Endodermal cell (in vitro differentiated cells): ENCODE data around the gene ERP27. TPM values are rescaled to one million over a fixed set of nuclear protein-coding genes. Genes with fewer than 3 reads are reported as not detected.

Source experiments
- DNase-seq: peaks from one replicate; pipeline ENCODE4 v3.0.0-alpha.2; 2017
- H3K27ac ChIP-seq: 2 replicates; pipeline ENCODE4 v1.5.1; 2013; ENCODE audit warnings: mild to moderate bottlenecking, low read depth, low read length, moderate library complexity
- H3K27me3 ChIP-seq: 2 replicates; pipeline ENCODE4 v1.6.1; 2013; ENCODE audit warnings: mild to moderate bottlenecking, low read length, moderate library complexity; ENCODE audit not compliant: insufficient read depth, control insufficient read depth, poor library complexity, severe bottlenecking
- H3K36me3 ChIP-seq: 2 replicates; pipeline ENCODE4 v1.7.0; 2013; ENCODE audit warnings: mild to moderate bottlenecking, low read length, moderate library complexity; ENCODE audit not compliant: control insufficient read depth, insufficient read depth
- H3K4me1 ChIP-seq: one replicate; pipeline ENCODE4 v1.7.0; 2013; ENCODE audit warnings: low read length; ENCODE audit not compliant: control insufficient read depth, insufficient read depth
- H3K4me3 ChIP-seq: 2 replicates; pipeline ENCODE4 v1.5.1; 2013; ENCODE audit warnings: mild to moderate bottlenecking, low read length, moderate library complexity
- H3K9ac ChIP-seq: 2 replicates; pipeline ENCODE4 v1.6.1; 2013; ENCODE audit warnings: mild to moderate bottlenecking, low read length, moderate library complexity; ENCODE audit not compliant: poor library complexity, severe bottlenecking; ENCODE audit errors: extremely low read depth
- H3K9me3 ChIP-seq: 2 replicates; pipeline ENCODE4 v1.6.1; 2013; ENCODE audit warnings: mild to moderate bottlenecking, low read length, moderate library complexity; ENCODE audit not compliant: control insufficient read depth
- H3K27ac Mint-ChIP-seq: 2 replicates; pipeline ENCODE4 v1.8.0; 2020; ENCODE audit warnings: mixed read lengths
- H3K27me3 Mint-ChIP-seq: 2 replicates; pipeline ENCODE4 v1.8.0; 2021; ENCODE audit warnings: mild to moderate bottlenecking, mixed read lengths; ENCODE audit not compliant: insufficient read depth
- H3K36me3 Mint-ChIP-seq: 2 replicates; pipeline ENCODE4 v1.8.0; 2020; ENCODE audit warnings: low read depth, mixed read lengths
- H3K4me1 Mint-ChIP-seq: 2 replicates; pipeline ENCODE4 v1.8.0; 2020; ENCODE audit warnings: mixed read lengths
- H3K4me3 Mint-ChIP-seq: 2 replicates; pipeline ENCODE4 v1.8.0; 2020; ENCODE audit warnings: mild to moderate bottlenecking, moderate library complexity, mixed read lengths
- H3K9me3 Mint-ChIP-seq: 2 replicates; pipeline ENCODE4 v1.8.0; 2020; ENCODE audit warnings: mild to moderate bottlenecking, mixed read lengths
- WGBS, 2 experiments: methylation state at CpG; one replicate each; pipeline versions ENCODE4 v1.1.5 to v1.1.7; 2013; ENCODE audit warnings: missing lambda C conversion rate in 2 of 2, mixed read lengths in 1 of 2; ENCODE audit not compliant: insufficient coverage in 1 of 2, insufficient read length in 1 of 2; 5-methylcytosine and 5-hydroxymethylcytosine counted together
- total RNA-seq, 2 donors: library from RNA; stranded (reverse); fragmentation: NEBNext Ultra II Directional in 1 of 2; extraction: Animal tissue kit (Norgen Biotek cat#: 25700) in 1 of 2; gene quantifications; 2 replicates in 1 of 2; 3 replicates in 1 of 2; pipeline ENCODE4 v1.2.1, GENCODE V29; 2021
- TF ChIP-seq, protein P1 (sequence below): fragments of 200-600 bp; sonication (generic); conservative IDR thresholded peaks from 2 replicates; pipeline ENCODE4 v1.5.0; 2021; ENCODE audit warnings: antibody characterized with exemption, mild to moderate bottlenecking

ERP27 gene
- total RNA-seq, 2 donors from 2014 or later = 0.15 to 0.22 TPM

DNA sequence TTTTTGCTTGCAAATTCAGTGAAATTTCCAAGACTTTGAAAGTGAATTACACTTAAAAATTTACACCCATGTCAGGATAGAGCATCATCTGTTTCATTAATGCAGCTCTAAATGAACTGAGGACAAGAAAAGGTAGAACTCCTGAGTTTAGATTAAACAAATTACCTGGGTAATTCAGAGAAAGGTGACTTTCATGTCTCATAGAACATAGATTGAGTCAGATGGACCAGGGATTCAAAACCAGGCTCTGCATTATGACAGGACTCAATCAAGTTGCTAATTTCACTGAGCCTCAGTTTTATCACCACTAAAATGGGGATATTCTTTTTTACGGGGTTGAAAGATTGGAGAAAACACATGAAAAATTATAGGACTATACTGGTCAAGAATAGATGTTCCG, 18.6 kb upstream of the ERP27 start:
- H3K4me1 ChIP-seq = no peaks in the 10 kb centered on the region
- no peak overlapping the region for H3K9ac ChIP-seq
- no peaks in the 10 kb centered on the region for H3K9me3 ChIP-seq
- H3K4me3 ChIP-seq = no peak overlapping the region
- H3K4me1 Mint-ChIP-seq = peaks cover 9% of the 10 kb centered on the region
- no peak for DNase-seq
- H3K27ac ChIP-seq = no peak overlapping the region
- WGBS, 2 experiments = 63 to 91% methylated on average over 2 of the region's 2 CpGs
- no peaks in the 10 kb centered on the region for H3K27me3 ChIP-seq
- H3K27ac Mint-ChIP-seq = no peak overlapping the region
- no peaks in the 10 kb centered on the region for H3K9me3 Mint-ChIP-seq
- TF ChIP-seq, protein P1, sequence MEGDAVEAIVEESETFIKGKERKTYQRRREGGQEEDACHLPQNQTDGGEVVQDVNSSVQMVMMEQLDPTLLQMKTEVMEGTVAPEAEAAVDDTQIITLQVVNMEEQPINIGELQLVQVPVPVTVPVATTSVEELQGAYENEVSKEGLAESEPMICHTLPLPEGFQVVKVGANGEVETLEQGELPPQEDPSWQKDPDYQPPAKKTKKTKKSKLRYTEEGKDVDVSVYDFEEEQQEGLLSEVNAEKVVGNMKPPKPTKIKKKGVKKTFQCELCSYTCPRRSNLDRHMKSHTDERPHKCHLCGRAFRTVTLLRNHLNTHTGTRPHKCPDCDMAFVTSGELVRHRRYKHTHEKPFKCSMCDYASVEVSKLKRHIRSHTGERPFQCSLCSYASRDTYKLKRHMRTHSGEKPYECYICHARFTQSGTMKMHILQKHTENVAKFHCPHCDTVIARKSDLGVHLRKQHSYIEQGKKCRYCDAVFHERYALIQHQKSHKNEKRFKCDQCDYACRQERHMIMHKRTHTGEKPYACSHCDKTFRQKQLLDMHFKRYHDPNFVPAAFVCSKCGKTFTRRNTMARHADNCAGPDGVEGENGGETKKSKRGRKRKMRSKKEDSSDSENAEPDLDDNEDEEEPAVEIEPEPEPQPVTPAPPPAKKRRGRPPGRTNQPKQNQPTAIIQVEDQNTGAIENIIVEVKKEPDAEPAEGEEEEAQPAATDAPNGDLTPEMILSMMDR = no peak
- no peak overlapping the region for H3K4me3 Mint-ChIP-seq
- no peaks in the 10 kb centered on the region for H3K27me3 Mint-ChIP-seq
- H3K36me3 ChIP-seq = no peaks in the 10 kb centered on the region
- no peaks in the 10 kb centered on the region for H3K36me3 Mint-ChIP-seq

DNA sequence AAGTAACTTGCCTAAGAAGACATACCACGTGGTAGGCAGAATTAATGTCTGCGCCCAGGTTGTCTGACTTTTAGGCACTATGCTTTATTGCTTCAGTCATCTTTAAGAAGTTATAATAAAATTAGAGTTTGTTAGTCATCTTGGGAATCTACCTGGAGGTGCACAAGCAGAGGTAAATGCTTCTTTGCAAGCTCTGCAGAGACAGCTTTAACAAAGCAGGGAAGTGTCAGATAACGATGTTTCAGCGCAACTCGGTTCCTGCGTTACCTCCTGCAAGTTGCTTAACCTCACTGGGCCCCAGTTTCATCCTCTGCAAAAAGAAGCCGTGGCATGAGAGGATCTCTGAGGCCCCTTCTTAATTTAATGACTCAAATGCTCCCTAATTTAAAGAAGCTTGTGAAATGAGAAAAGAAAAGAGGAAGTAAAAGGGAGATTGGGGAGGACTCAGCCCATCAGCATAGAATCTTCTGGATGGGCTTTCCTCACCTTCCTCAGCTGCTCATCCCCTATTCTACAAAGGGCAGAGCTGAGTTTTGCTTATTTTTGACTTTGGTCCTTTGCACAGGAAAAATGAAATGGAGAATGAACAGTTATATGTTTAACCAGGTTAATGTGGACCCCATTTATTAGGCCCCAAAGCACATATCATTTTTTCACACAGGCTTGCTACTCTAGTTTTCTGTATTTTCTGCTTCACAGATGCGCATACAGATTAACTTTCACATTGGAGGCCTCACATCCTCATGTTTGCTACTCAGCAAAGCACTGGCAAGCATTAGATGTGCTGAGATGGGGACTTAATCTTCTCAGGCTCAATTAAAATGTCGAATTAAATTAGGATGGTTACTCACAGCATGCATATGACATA, 17.9 kb upstream of the ERP27 start:
- 90 to 91% methylated on average over 7 to 9 of the region's 9 CpGs for WGBS, 2 experiments
- H3K4me1 Mint-ChIP-seq = peaks cover 6% of the 10 kb centered on the region
- H3K36me3 Mint-ChIP-seq = no peaks in the 10 kb centered on the region
- no peaks in the 10 kb centered on the region for H3K27me3 ChIP-seq
- TF ChIP-seq, protein P1 = no peak
- DNase-seq = no peak
- H3K9ac ChIP-seq = no peak overlapping the region
- no peak overlapping the region for H3K27ac ChIP-seq
- no peaks in the 10 kb centered on the region for H3K27me3 Mint-ChIP-seq
- no peaks in the 10 kb centered on the region for H3K9me3 ChIP-seq
- H3K4me3 ChIP-seq = no peak overlapping the region
- H3K4me1 ChIP-seq = no peaks in the 10 kb centered on the region
- H3K9me3 Mint-ChIP-seq = no peaks in the 10 kb centered on the region
- H3K27ac Mint-ChIP-seq = no peak overlapping the region
- no peak overlapping the region for H3K4me3 Mint-ChIP-seq
- no peaks in the 10 kb centered on the region for H3K36me3 ChIP-seq

DNA sequence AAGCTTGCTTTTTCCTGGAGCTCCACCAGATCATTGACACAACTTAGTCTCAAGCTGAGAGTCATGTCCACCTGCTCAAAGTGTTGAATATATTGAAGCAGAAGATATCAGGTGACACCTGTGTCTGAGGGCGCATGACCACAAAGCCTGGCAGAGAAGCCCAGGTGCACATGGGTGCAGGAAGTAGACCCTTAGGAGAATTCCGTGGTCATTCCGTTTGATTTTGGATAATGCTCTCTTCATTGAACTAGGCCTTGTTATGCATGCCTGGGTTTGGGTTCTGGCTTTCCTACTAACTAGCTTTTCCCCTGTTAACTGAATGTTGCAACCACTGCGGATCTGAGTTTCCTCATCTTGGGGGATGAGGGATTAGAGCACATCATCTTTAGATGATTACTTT, 15.9 kb upstream of the ERP27 start:
- H3K9ac ChIP-seq = no peak overlapping the region
- no peaks in the 10 kb centered on the region for H3K27me3 ChIP-seq
- TF ChIP-seq, protein P1 = no peak
- H3K4me1 Mint-ChIP-seq = no peaks in the 10 kb centered on the region
- WGBS, 2 experiments = 90 to 93% methylated on average over 4 of the region's 4 CpGs
- no peak overlapping the region for H3K4me3 Mint-ChIP-seq
- H3K9me3 Mint-ChIP-seq = no peaks in the 10 kb centered on the region
- no peaks in the 10 kb centered on the region for H3K36me3 ChIP-seq
- H3K27me3 Mint-ChIP-seq = no peaks in the 10 kb centered on the region
- H3K4me3 ChIP-seq = no peak overlapping the region
- no peaks in the 10 kb centered on the region for H3K36me3 Mint-ChIP-seq
- DNase-seq = no peak
- H3K4me1 ChIP-seq = no peaks in the 10 kb centered on the region
- H3K27ac Mint-ChIP-seq = no peak overlapping the region
- H3K9me3 ChIP-seq = no peaks in the 10 kb centered on the region
- no peak overlapping the region for H3K27ac ChIP-seq
